Uterus (tissue), 4 donors: Measurements from ENCODE around the gene CLCN5. TPM values are rescaled to one million over a fixed set of nuclear protein-coding genes. Genes with fewer than 3 reads are reported as not detected.

Experiments
- DNase-seq, 2 donors: peaks; one replicate each; pipeline ENCODE4 v3.0.0-alpha.2; 2019 to 2020
- H3K27ac ChIP-seq, 2 donors: fragments of 200-600 bp; sonication (generic); 1 replicate in 1 of 2; 2 replicates in 1 of 2; pipeline ENCODE4 v1.5.1; 2016 to 2018
- H3K27me3 ChIP-seq, 2 donors: fragments of 200-600 bp; sonication (generic); one replicate each; pipeline ENCODE4 v1.5.1; 2018 to 2019; ENCODE audit warnings: control low read depth in 1 of 2
- H3K36me3 ChIP-seq, 2 donors: fragments of 200-600 bp; sonication (generic); one replicate each; pipeline ENCODE4 v1.5.1; 2019; ENCODE audit warnings: control low read depth in 1 of 2
- H3K4me1 ChIP-seq, 2 donors: fragments of 200-600 bp; sonication (generic); one replicate each; pipeline ENCODE4 v1.5.1; 2018 to 2019; ENCODE audit warnings: control low read depth in 1 of 2
- H3K4me3 ChIP-seq, 2 donors: fragments of 200-600 bp; sonication (generic); 1 replicate in 1 of 2; 2 replicates in 1 of 2; pipeline ENCODE4 v1.5.1; 2018 to 2019; ENCODE audit warnings: mild to moderate bottlenecking in 1 of 2
- H3K9me3 ChIP-seq, 2 donors: fragments of 200-600 bp; sonication (generic); one replicate each; pipeline ENCODE4 v1.5.1; 2019; ENCODE audit warnings: control low read depth in 1 of 2
- POLR2A ChIP-seq, 2 donors: fragments of 450-650 bp; IDR thresholded peaks; one replicate each; pipeline ENCODE4 v1.6.1; 2016; ENCODE audit warnings: antibody characterized with exemption in 2 of 2, mild to moderate bottlenecking in 1 of 2, moderate library complexity in 1 of 2
- intact Hi-C: fragments of 100-400 bp; cut with DNase I; formaldehyde crosslinking; loops from one replicate; pipeline ENCODE4 v1.15.1; 2023; ENCODE audit warnings: low total_unique reads
- total RNA-seq, 4 donors: library from RNA; depleted of rRNA in 3 of 4; stranded (reverse); fragments of >200 nt in 3 of 4; gene quantifications; one replicate each; pipeline versions ENCODE4 v1.1.0 to v1.2.4, GENCODE V29; 2014 to 2023
- TF ChIP-seq, protein P1 (sequence below), 4 experiments: fragments of 200-600 bp in 2 of 4; fragments of 450-650 bp in 2 of 4; sonication (generic) in 2 of 4; IDR thresholded peaks; one replicate each; pipeline ENCODE4 v1.5.1; 2016 to 2019; ENCODE audit warnings: antibody characterized with exemption in 4 of 4, mild to moderate bottlenecking in 2 of 4, moderate library complexity in 1 of 4
- donor health status: DM: yes; HTN: yes; CAD: no.

Gene CLCN5
- total RNA-seq, 4 donors from 2014 or later = 6.4 to 81.2 (median 11.0) TPM

DNA sequence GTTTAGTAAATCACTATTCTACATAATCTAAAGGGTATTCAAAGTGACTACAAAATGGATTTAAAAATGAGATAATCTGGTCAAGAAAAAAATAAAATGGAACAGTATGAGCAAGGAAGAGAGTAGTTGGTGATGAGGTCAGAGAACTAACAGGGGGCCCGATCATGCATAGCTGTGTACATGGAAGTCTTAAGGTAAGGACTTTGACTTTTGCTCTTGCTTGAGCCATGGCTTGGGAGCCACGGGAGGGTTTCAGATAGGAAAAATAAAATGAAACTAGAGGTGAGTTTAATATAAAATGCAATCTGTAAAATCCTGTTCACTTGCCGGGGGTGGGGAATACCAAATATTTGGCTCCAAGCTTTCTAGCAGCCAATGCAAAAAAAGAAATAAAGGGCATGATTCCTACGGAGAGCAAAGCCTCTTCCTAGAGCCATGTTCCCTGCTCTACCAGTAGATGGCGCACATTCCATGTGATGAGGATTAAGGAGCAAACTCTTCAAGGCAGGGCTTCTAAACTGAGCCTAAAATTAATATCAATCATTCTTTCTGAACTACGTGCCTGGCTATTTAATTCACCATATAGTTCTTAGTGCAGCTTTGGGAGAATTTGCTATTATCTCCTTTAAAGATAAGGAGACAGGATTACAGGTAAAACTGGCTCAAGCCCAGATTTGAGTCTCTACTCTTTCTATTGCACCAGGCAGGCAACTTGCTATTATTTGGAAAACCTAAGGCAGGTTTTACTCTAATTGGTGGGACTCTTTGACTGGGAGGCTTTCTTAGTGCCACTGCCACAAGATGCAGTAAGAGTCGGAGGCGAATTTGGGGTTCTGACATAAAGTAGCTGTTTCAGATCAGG is 6.8 kb upstream of the CLCN5 start:
- H3K4me1 ChIP-seq = peaks cover 0 to 3% of the 10 kb centered on the region in 2 donors
- no peak overlapping the region for H3K4me3 ChIP-seq
- H3K27me3 ChIP-seq = peaks cover 0 to 4% of the 10 kb centered on the region in 2 donors
- no peak overlapping the region for H3K27ac ChIP-seq
- intact Hi-C loops = no loop called here
- TF ChIP-seq, protein P1, sequence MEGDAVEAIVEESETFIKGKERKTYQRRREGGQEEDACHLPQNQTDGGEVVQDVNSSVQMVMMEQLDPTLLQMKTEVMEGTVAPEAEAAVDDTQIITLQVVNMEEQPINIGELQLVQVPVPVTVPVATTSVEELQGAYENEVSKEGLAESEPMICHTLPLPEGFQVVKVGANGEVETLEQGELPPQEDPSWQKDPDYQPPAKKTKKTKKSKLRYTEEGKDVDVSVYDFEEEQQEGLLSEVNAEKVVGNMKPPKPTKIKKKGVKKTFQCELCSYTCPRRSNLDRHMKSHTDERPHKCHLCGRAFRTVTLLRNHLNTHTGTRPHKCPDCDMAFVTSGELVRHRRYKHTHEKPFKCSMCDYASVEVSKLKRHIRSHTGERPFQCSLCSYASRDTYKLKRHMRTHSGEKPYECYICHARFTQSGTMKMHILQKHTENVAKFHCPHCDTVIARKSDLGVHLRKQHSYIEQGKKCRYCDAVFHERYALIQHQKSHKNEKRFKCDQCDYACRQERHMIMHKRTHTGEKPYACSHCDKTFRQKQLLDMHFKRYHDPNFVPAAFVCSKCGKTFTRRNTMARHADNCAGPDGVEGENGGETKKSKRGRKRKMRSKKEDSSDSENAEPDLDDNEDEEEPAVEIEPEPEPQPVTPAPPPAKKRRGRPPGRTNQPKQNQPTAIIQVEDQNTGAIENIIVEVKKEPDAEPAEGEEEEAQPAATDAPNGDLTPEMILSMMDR (IDR thresholded peaks at IDR 0.05) = peak; percentile 68 to 76 (median 74)
- no peak for TF ChIP-seq POLR2A (IDR thresholded peaks at IDR 0.05)
- H3K36me3 ChIP-seq = no peaks in the 10 kb centered on the region
- no peaks in the 10 kb centered on the region for H3K9me3 ChIP-seq
- DNase-seq = peak; percentile 24 to 45

DNA sequence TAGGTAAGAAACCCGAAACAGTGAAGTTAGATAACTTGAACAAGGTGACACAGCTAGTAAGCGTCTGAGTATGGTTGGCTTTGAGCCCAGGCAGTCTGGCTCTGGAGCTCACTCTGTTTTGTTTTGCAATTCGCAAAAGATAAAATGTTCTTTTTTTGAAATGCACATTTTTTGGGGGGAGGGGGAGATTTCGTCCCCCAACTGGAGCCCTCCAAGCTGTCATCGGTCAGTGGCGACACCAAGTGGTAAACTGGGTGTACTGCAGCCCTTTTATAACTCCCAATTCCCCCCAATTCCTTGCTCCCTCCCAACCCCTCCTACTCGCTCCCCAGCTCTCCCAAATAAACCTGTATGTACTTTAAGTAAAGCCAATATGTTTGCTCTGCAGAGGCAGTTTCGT is 2.8 kb upstream of the CLCN5 start:
- peak overlapping the region; percentile 54 to 69 for H3K27ac ChIP-seq
- H3K4me3 ChIP-seq = no peak overlapping the region
- H3K36me3 ChIP-seq = no peaks in the 10 kb centered on the region
- H3K4me1 ChIP-seq = peaks cover 0 to 3% of the 10 kb centered on the region in 2 donors
- no peaks in the 10 kb centered on the region for H3K9me3 ChIP-seq
- no peaks in the 10 kb centered on the region for H3K27me3 ChIP-seq
- TF ChIP-seq, protein P1 (IDR thresholded peaks at IDR 0.05) = peak; percentile 50 to 74 (median 65)
- no peak for TF ChIP-seq POLR2A (IDR thresholded peaks at IDR 0.05)
- intact Hi-C loops = no loop called here
- peak; percentile 70 to 77 for DNase-seq

DNA sequence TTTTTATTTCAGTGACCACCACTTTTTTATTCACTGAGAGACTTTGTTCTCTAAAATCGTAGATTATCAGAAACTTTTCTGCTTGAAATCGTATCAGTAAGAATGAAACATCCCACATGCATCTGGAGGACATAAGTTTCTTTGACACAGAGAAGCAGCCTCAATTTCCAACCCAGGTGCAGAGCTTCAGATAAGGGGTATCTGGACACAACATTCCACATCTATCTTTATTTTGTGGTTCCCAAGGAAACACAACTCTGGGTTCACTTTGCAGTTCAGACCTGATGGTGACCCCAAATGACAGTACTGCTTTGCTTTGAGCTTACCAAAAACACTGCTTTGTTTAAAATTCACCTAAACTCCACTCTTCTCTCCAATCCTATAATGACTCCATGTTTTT is 1.3 kb upstream of the CLCN5 start:
- Histone ChIP-seq H3K4me3 (no peak overlapping the region), H3K27me3 (no peaks in the 10 kb centered on the region), H3K36me3 (no peaks in the 10 kb centered on the region), H3K27ac (peak overlapping the region; percentile 36 to 65), H3K9me3 (no peaks in the 10 kb centered on the region), H3K4me1 (peaks cover 0 to 3% of the 10 kb centered on the region in 2 donors)
- no peak for DNase-seq
- intact Hi-C loops = no loop called here
- TF ChIP-seq, protein P1 (IDR thresholded peaks at IDR 0.05) = no peak
- TF ChIP-seq POLR2A (IDR thresholded peaks at IDR 0.05) = no peak

DNA sequence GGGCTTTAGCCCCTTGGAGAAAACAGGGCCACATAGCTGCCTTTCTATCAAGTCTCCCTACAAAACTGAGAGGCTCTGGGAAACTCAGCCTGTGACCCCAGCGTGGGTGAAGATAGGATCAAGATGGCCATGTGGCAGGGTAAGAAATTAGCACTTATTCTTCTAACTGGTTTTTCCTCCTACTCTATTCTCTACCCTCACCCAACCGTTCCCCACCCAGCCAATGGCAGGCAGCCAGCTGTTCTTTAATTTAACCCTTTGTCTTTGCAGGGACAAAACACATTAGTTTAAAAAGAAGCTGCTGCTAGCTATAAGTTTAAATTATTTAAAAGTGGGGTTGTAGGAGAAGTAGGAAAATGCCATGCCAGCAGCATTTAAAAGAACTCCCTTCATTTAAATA is 2.8 kb downstream of the CLCN5 start:
- Histone ChIP-seq H3K9me3 (no peaks in the 10 kb centered on the region), H3K36me3 (no peaks in the 10 kb centered on the region), H3K27me3 (no peaks in the 10 kb centered on the region), H3K27ac (no peak overlapping the region), H3K4me1 (no peaks in the 10 kb centered on the region), H3K4me3 (no peak overlapping the region)
- no peak for DNase-seq
- TF ChIP-seq POLR2A (IDR thresholded peaks at IDR 0.05) = no peak
- TF ChIP-seq, protein P1 (IDR thresholded peaks at IDR 0.05) = no peak
- intact Hi-C loops = no loop called here

DNA sequence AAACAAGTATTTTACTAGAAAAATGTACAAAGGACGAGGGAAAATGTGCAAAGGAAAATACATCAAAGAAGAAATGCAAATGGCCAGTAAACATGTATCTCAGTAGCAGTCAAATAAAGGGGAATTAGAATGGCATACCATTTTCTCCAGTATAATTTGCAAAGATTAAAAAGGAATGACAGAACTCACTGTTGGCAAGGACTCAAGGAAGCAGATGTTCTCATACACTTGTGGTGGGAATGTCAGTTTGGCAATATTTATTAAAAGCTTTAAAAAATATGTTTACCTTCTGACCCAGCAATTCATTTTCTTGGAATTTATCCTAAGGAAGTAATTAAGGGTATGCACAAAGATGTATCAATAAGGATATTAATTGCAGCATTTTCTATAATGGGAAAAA is 7.6 kb downstream of the CLCN5 start:
- intact Hi-C loops = no loop called here
- no peak for TF ChIP-seq POLR2A (IDR thresholded peaks at IDR 0.05)
- TF ChIP-seq, protein P1 (IDR thresholded peaks at IDR 0.05) = no peak

More for the DNA sequence above, 7.6 kb downstream of the CLCN5 start:
- no peaks in the 10 kb centered on the region for H3K9me3 ChIP-seq
- H3K27me3 ChIP-seq = no peaks in the 10 kb centered on the region
- H3K4me3 ChIP-seq = no peak overlapping the region
- DNase-seq = no peak
- no peaks in the 10 kb centered on the region for H3K4me1 ChIP-seq
- H3K36me3 ChIP-seq = no peaks in the 10 kb centered on the region
- H3K27ac ChIP-seq = no peak overlapping the region
